GM19351 (cell line): ENCODE results near the gene GRAMD2A.

Source experiments
- ATAC-seq: cut with Tn5 transposase; IDR thresholded peaks from one replicate; pipeline ENCODE4 v1.9.1; 2021; ENCODE audit warnings: mild to moderate bottlenecking, moderate library complexity; ENCODE audit not compliant: unreplicated experiment

The GRAMD2A gene

GRCh38 chr15:72197460-72198355, at the start of gene GRAMD2A:
GRAMD2A (minus strand) TSS chr15:72197787.
- ATAC-seq: no peak

GRCh38 chr15:72242775-72243370, 45.3 kb upstream of the GRAMD2A start:
- no peak for ATAC-seq

GRCh38 chr15:72239652-72240051, 42.1 kb upstream of the GRAMD2A start:
- ATAC-seq: no peak

- ATAC-seq: no peak
Measured at GRCh38 chr15:72238586-72238985, 41.0 kb upstream of the GRAMD2A start.

GRCh38 chr15:72237853-72238224, 40.3 kb upstream of the GRAMD2A start:
- ATAC-seq: no peak

GRCh38 chr15:72237029-72237852, 39.7 kb upstream of the GRAMD2A start:
- peak; percentile 77 for ATAC-seq

- no peak for ATAC-seq
Measured at GRCh38 chr15:72236381-72237003, 38.9 kb upstream of the GRAMD2A start.

GRCh38 chr15:72235298-72235697, 37.7 kb upstream of the GRAMD2A start:
- no peak for ATAC-seq

- ATAC-seq: no peak
Measured at GRCh38 chr15:72233769-72234168, 36.2 kb upstream of the GRAMD2A start.

- ATAC-seq: no peak
Measured at GRCh38 chr15:72231833-72232478, 34.4 kb upstream of the GRAMD2A start.

GRCh38 chr15:72231066-72231832, 33.7 kb upstream of the GRAMD2A start, which contains the start of gene PKM:
PKM (minus strand) TSS chr15:72231190; CDS start chr15:72219097, 12,093 bp downstream.
- ATAC-seq: peak; percentile 30

- ATAC-seq: no peak
Measured at GRCh38 chr15:72230197-72231065, 32.8 kb upstream of the GRAMD2A start.

GRCh38 chr15:72229947-72230196, 32.3 kb upstream of the GRAMD2A start:
- ATAC-seq: no peak

GRCh38 chr15:72229076-72229946, 31.7 kb upstream of the GRAMD2A start:
- no peak for ATAC-seq

- no peak for ATAC-seq
Measured at GRCh38 chr15:72227720-72228119, 30.1 kb upstream of the GRAMD2A start.

GRCh38 chr15:72227192-72227586, 29.6 kb upstream of the GRAMD2A start:
- ATAC-seq: no peak

GRCh38 chr15:72223278-72223677, 25.7 kb upstream of the GRAMD2A start:
- no peak for ATAC-seq

GRCh38 chr15:72222393-72222792, 24.8 kb upstream of the GRAMD2A start:
- ATAC-seq: no peak
